HepG2 (cell line): ENCODE results near the gene PRSS33. TPM values are rescaled to one million over a fixed set of nuclear protein-coding genes. Genes with fewer than 3 reads are reported as not detected.

Experiments
- ATAC-seq: fragments of 200-7000 bp; cut with Tn5 transposase; 3 replicates; pipeline ENCODE4 v1.9.1; 2020; ENCODE audit warnings: mild to moderate bottlenecking, moderate library complexity
- BruUV-seq: library from RNA; stranded (reverse); fragments of 400-500 nt; replicated peaks from 2 replicates; lab custom pipeline; 2021; lab: Mats Ljungman, UMichigan
- CTCF ChIA-PET: fragments of 300-600 bp; formaldehyde crosslinking; extraction: SDS; loops from one replicate; lab custom pipeline; 2021; ENCODE audit warnings: low total read pairs, inconsistent platforms, low intra/inter-chr PET ratio; lab: Yijun Ruan, JAX
- POLR2A ChIA-PET: fragments of 350-600 bp; sonication (Branson Sonifier 250); formaldehyde crosslinking; loops from one replicate; lab custom pipeline; 2020; ENCODE audit warnings: antibody characterized with exemption, inconsistent platforms; lab: Yijun Ruan, JAX
- DNase-seq: peaks from one replicate; pipeline ENCODE4 v3.0.0-alpha.2; 2015; ENCODE audit warnings: low spot score
- FAIRE-seq: peaks from 3 replicates; lab custom pipeline; 2011; peaks lifted over from hg19 to GRCh38; lab: Jason Lieb, UNC
- H2AFZ ChIP-seq: one replicate; pipeline ENCODE4 v1.6.1; 2011; ENCODE audit warnings: low read length, inconsistent platforms
- H3K27ac ChIP-seq: fragments of 300-600 bp; 3 replicates; pipeline ENCODE4 v1.8.0; 2011; ENCODE audit warnings: mixed run types, mild to moderate bottlenecking, mixed read lengths, low read length, inconsistent platforms; ENCODE audit not compliant: insufficient read depth; ENCODE audit errors: extremely low read length
- H3K27me3 ChIP-seq, 2 experiments: fragments of 200-600 bp in 1 of 2; 2 replicates in 1 of 2; 3 replicates in 1 of 2; pipeline versions ENCODE4 v1.6.0 to v1.8.0; 2011; ENCODE audit warnings: low read length in 2 of 2, mild to moderate bottlenecking in 2 of 2, moderate library complexity in 2 of 2, inconsistent platforms in 1 of 2; ENCODE audit not compliant: insufficient read depth in 2 of 2, control insufficient read depth in 1 of 2
- H3K36me3 ChIP-seq, 2 experiments: fragments of 200-600 bp in 1 of 2; replicated peaks in 1 of 2; 2 replicates in 1 of 2; 3 replicates in 1 of 2; pipeline versions ENCODE4 v1.5.1 to v1.8.0; 2011; ENCODE audit warnings: low read length in 2 of 2, inconsistent platforms in 1 of 2; ENCODE audit not compliant: insufficient read depth in 2 of 2, control insufficient read depth in 1 of 2
- H3K4me1 ChIP-seq: 2 replicates; pipeline ENCODE4 v1.5.1; 2012; ENCODE audit warnings: low read length, inconsistent platforms; ENCODE audit not compliant: insufficient read depth
- H3K4me2 ChIP-seq: 2 replicates; pipeline ENCODE4 v1.6.0; 2011; ENCODE audit warnings: low read depth, low read length, inconsistent platforms
- H3K4me3 ChIP-seq, 3 experiments: fragments of 200-600 bp in 1 of 3; sonication (generic), shearing (Covaris generic) in 1 of 3; replicated peaks in 1 of 3; 2 replicates each; pipeline ENCODE4 v1.5.1; 2011 to 2016; ENCODE audit warnings: low read length in 3 of 3, inconsistent platforms in 2 of 3, low read depth in 2 of 3, mild to moderate bottlenecking in 2 of 3, control low read depth in 1 of 3, mixed read lengths in 1 of 3; ENCODE audit not compliant: insufficient read depth in 1 of 3
- H3K79me2 ChIP-seq: one replicate; pipeline ENCODE4 v1.6.1; 2011; ENCODE audit warnings: low read length, inconsistent platforms; ENCODE audit not compliant: insufficient read depth
- H3K9ac ChIP-seq: 2 replicates; pipeline ENCODE4 v1.6.0; 2011; ENCODE audit warnings: mild to moderate bottlenecking, low read depth, low read length, inconsistent platforms; ENCODE audit not compliant: insufficient read depth
- H3K9me3 ChIP-seq: 2 replicates; pipeline ENCODE4 v1.5.1; 2012; ENCODE audit warnings: mild to moderate bottlenecking, low read length
- H4K20me1 ChIP-seq: 2 replicates; pipeline ENCODE4 v1.6.0; 2011; ENCODE audit warnings: inconsistent platforms, mild to moderate bottlenecking, low read length, moderate library complexity; ENCODE audit not compliant: insufficient read depth
- ATF1 ChIP-seq: IDR thresholded peaks from 2 replicates; pipeline ENCODE4 v1.6.1; 2016; ENCODE audit warnings: mild to moderate bottlenecking, control low read depth
- BATF2 ChIP-seq: sonication (generic); formaldehyde crosslinking; IDR thresholded peaks from 2 replicates; pipeline ENCODE4 v1.8.0; 2022; ENCODE audit warnings: mild to moderate bottlenecking, missing genetic modification reagents, moderate library complexity
- CBX2 ChIP-seq, 2 experiments: fragments of 200-600 bp in 1 of 2; sonication (generic); formaldehyde crosslinking in 1 of 2; IDR thresholded peaks; 2 replicates each; pipeline versions ENCODE4 v1.7.0 to v1.8.1; 2018 to 2022; ENCODE audit warnings: low read depth in 2 of 2, low read length in 1 of 2, mild to moderate bottlenecking in 1 of 2, missing genetic modification reagents in 1 of 2
- DMAP1 ChIP-seq: IDR thresholded peaks from 2 replicates; pipeline ENCODE4 v1.6.1; 2016
- IRF1 ChIP-seq: sonication (generic); formaldehyde crosslinking; IDR thresholded peaks from 2 replicates; pipeline ENCODE4 v1.4.0; 2020; ENCODE audit warnings: low read depth, mild to moderate bottlenecking, missing genetic modification reagents
- JDP2 ChIP-seq: sonication (generic); formaldehyde crosslinking; IDR thresholded peaks from 2 replicates; pipeline ENCODE4 v1.8.1; 2022; ENCODE audit warnings: missing genetic modification reagents, borderline replicate concordance
- KLF16 ChIP-seq, 2 experiments: sonication (generic) in 1 of 2; formaldehyde crosslinking in 1 of 2; IDR thresholded peaks; 2 replicates each; pipeline versions ENCODE4 v1.6.1 to v1.8.0; 2016 to 2023; ENCODE audit warnings: missing genetic modification reagents in 2 of 2, missing compliant biosample characterization in 1 of 2
- KMT2A ChIP-seq: sonication (generic); formaldehyde crosslinking; IDR thresholded peaks from 2 replicates; pipeline ENCODE4 v1.4.0; 2020; ENCODE audit warnings: missing genetic modification reagents
- MAZ ChIP-seq, 2 experiments: sonication (generic) in 1 of 2; formaldehyde crosslinking in 1 of 2; IDR thresholded peaks; 2 replicates each; pipeline versions ENCODE4 v1.5.0 to v1.6.1; 2012 to 2020; ENCODE audit warnings: low read depth in 2 of 2, mild to moderate bottlenecking in 2 of 2, borderline replicate concordance in 1 of 2, improper control_type of control experiment in 1 of 2, low read length in 1 of 2, missing genetic modification reagents in 1 of 2, moderate library complexity in 1 of 2
- MYC ChIP-seq: sonication (generic); formaldehyde crosslinking; IDR thresholded peaks from 2 replicates; pipeline ENCODE4 v1.9.0; 2021; ENCODE audit warnings: missing genetic modification reagents, borderline replicate concordance
- NFE2L2 ChIP-seq: fragments of 150-350 bp; IDR thresholded peaks from 2 replicates; pipeline ENCODE4 v1.6.1; 2014; ENCODE audit warnings: low read length
- NFIC ChIP-seq: IDR thresholded peaks from 2 replicates; pipeline ENCODE4 v1.6.1; 2012; ENCODE audit warnings: mild to moderate bottlenecking, low read length, inconsistent platforms
- PBX2 ChIP-seq: IDR thresholded peaks from 2 replicates; pipeline ENCODE4 v1.6.1; 2016; ENCODE audit warnings: control low read depth
- SP5 ChIP-seq: IDR thresholded peaks from 2 replicates; pipeline ENCODE4 v1.6.1; 2016; ENCODE audit warnings: low read depth, borderline replicate concordance
- ZNF777 ChIP-seq: sonication (generic); formaldehyde crosslinking; IDR thresholded peaks from 2 replicates; pipeline ENCODE4 v1.4.0; 2020; ENCODE audit warnings: missing genetic modification reagents
- ZSCAN5A ChIP-seq: sonication (generic); formaldehyde crosslinking; IDR thresholded peaks from 2 replicates; pipeline ENCODE4 v1.8.0; 2022; ENCODE audit warnings: mild to moderate bottlenecking, missing genetic modification reagents, borderline replicate concordance
- WGBS: methylation state at CpG from one replicate; pipeline ENCODE4 v1.1.6; 2017; ENCODE audit warnings: low lambda C conversion rate; 5-methylcytosine and 5-hydroxymethylcytosine counted together
- in situ Hi-C: cut with HindIII; loops from 2 replicates; pipeline ENCODE4 v1.10.0; 2017; ENCODE audit warnings: low pct_unique_long_range_greater_than_20kb; ENCODE audit not compliant: extremely low pct_ligation_motif_present
- intact Hi-C: fragments of 100-400 bp; cut with micrococcal nuclease; formaldehyde crosslinking; loops from one replicate; pipeline ENCODE4 v1.10.0; 2022; ENCODE audit not compliant: unreplicated experiment
- polyA plus RNA-seq, 8 experiments: library from polyadenylated mRNA; depleted of rRNA in 3 of 8; stranded (reverse) in 7 of 8; unstranded in 1 of 8; fragments of >200 nt; fragmentation: Illumina TruSeq in 4 of 8; extraction: Trizol in 4 of 8; gene quantifications; 2 replicates each; pipeline versions ENCODE4 v1.2.1 to v1.2.3, GENCODE V29; 2011 to 2016; ENCODE audit warnings: low read depth in 4 of 8, missing spikeins in 1 of 8, mixed read lengths in 1 of 8; ENCODE audit not compliant: insufficient read depth in 1 of 8
- total RNA-seq, 5 experiments: library from RNA; depleted of rRNA; stranded (reverse); fragments of >200 nt; fragmentation: Illumina TruSeq; extraction: Trizol; gene quantifications; 2 replicates each; pipeline ENCODE4 v1.2.3, GENCODE V29; 2016; ENCODE audit warnings: low read depth in 1 of 5
- TF ChIP-seq, protein P1 (sequence below): IDR thresholded peaks from 2 replicates; pipeline ENCODE4 v1.6.1; 2016; ENCODE audit warnings: mild to moderate bottlenecking

Gene PRSS33
- total and polyA plus RNA-seq, 2 of the 13 experiments (the other 11 are each of a cell fraction or from before 2014, with no cell fraction given): not detected

- no peak for FAIRE-seq
- TF ChIP-seq ATF1 (no peak), IRF1 (no peak), BATF2 (CRISPR knock-in tag) (no peak), SP5 (CRISPR knock-in tag) (no peak), PBX2 (CRISPR knock-in tag) (no peak), JDP2 (CRISPR knock-in tag) (no peak), NFIC (no peak), NFE2L2 (no peak), DMAP1 (no peak), KMT2A (CRISPR knock-in tag) (no peak), KLF16 (CRISPR knock-in tag; IDR thresholded peaks at IDR 0.05) (no peak), MAZ (IDR thresholded peaks at IDR 0.05; ENCODE audit: borderline replicate concordance, low read depth, low read length) (no peak), MAZ (CRISPR knock-in tag; IDR thresholded peaks at IDR 0.05; ENCODE audit: low read depth) (no peak), MYC (no peak), CBX2 (IDR thresholded peaks at IDR 0.05; ENCODE audit: low read depth, low read length) (no peak), CBX2 (CRISPR knock-in tag; IDR thresholded peaks at IDR 0.05; ENCODE audit: low read depth) (no peak), ZSCAN5A (CRISPR knock-in tag) (no peak), ZNF777 (no peak)
- TF ChIP-seq, protein P1, sequence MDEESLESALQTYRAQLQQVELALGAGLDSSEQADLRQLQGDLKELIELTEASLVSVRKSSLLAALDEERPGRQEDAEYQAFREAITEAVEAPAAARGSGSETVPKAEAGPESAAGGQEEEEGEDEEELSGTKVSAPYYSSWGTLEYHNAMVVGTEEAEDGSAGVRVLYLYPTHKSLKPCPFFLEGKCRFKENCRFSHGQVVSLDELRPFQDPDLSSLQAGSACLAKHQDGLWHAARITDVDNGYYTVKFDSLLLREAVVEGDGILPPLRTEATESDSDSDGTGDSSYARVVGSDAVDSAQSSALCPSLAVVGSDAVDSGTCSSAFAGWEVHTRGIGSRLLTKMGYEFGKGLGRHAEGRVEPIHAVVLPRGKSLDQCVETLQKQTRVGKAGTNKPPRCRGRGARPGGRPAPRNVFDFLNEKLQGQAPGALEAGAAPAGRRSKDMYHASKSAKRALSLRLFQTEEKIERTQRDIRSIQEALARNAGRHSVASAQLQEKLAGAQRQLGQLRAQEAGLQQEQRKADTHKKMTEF: no peak
- H4K20me1 ChIP-seq: no peaks in the 10 kb centered on the region
Observed at GRCh38 chr16:2822496-2822895, 35.1 kb upstream of the PRSS33 start.

More at GRCh38 chr16:2822496-2822895, 35.1 kb upstream of the PRSS33 start:
- intact Hi-C loops: no loop called here
- ChIA-PET POLR2A (no interaction called here), CTCF (no interaction called here)
- Histone ChIP-seq H3K27ac (no peak overlapping the region), H3K79me2 (no peaks in the 10 kb centered on the region), H2AFZ (no peak overlapping the region), H3K9me3 (no peaks in the 10 kb centered on the region), H3K4me2 (no peak overlapping the region), H3K27me3 (peaks cover 6 to 84% of the 10 kb centered on the region in 2 experiments), H3K9ac (no peak overlapping the region), H3K4me1 (peaks cover 13% of the 10 kb centered on the region; the same call in 1 of the 2 replicates), H3K4me3 (no peak overlapping the region), H3K36me3 (no peaks in the 10 kb centered on the region)
- in situ Hi-C loops: no loop called here
- no peak for ATAC-seq
- BruUV-seq: no TSS peak
- WGBS: 39% methylated on average over 4 of the region's 4 CpGs
- DNase-seq: no peak
